Stimulated activated CD4-positive, alpha-beta T cell treated with anti-CD3 and anti-CD28 coated beads, Interleukin-4, amount 100 ng/mL, for 24 hours (primary cell): Measurements from ENCODE around the gene ETFB.

Source experiments
- DNase-seq: peaks from one replicate; pipeline ENCODE4 v3.0.0-alpha.2; 2020

The ETFB gene

GRCh38 chr19:51351266-51351990, 14.8 kb downstream of the ETFB start:
- DNase-seq: no peak

- no peak for DNase-seq
Observed at GRCh38 chr19:51347209-51347928, 18.8 kb downstream of the ETFB start.

GRCh38 chr19:51346742-51347141, 19.4 kb downstream of the ETFB start:
- no peak for DNase-seq

GRCh38 chr19:51345076-51345620, 21.0 kb downstream of the ETFB start:
- no peak for DNase-seq

- no peak for DNase-seq
Observed at GRCh38 chr19:51342631-51343569, 23.3 kb downstream of the ETFB start.

- DNase-seq: no peak
Observed at GRCh38 chr19:51341976-51342580, 24.1 kb downstream of the ETFB start, which contains the start of gene VSIG10L. Gene VSIG10L (minus strand): TSS chr19:51342139. CDS start chr19:51342124, 15 bp downstream.

- DNase-seq: no peak
Observed at GRCh38 chr19:51341066-51341465, 25.1 kb downstream of the ETFB start.

GRCh38 chr19:51339687-51340656, 26.2 kb downstream of the ETFB start:
- DNase-seq: peak; percentile 95

- no peak for DNase-seq
Observed at GRCh38 chr19:51339313-51339686, 26.9 kb downstream of the ETFB start.

GRCh38 chr19:51338563-51339312, 27.4 kb downstream of the ETFB start:
- peak; percentile 89 for DNase-seq

- no peak for DNase-seq
Observed at GRCh38 chr19:51337861-51338562, 28.2 kb downstream of the ETFB start.

- DNase-seq: no peak
Observed at GRCh38 chr19:51337141-51337860, 28.9 kb downstream of the ETFB start.

GRCh38 chr19:51333836-51334460, 32.2 kb downstream of the ETFB start:
- DNase-seq: no peak

GRCh38 chr19:51331716-51332115, 34.5 kb downstream of the ETFB start:
- DNase-seq: no peak

GRCh38 chr19:51331193-51331592, 35.0 kb downstream of the ETFB start:
- DNase-seq: no peak

GRCh38 chr19:51330366-51330765, 35.8 kb downstream of the ETFB start:
- no peak for DNase-seq

GRCh38 chr19:51329411-51329810, 36.8 kb downstream of the ETFB start:
- no peak for DNase-seq
